Stimulated activated CD4-positive, alpha-beta T cell treated with anti-CD3 and anti-CD28 coated beads, Interleukin-2, amount 100 ng/mL, for 48 hours (primary cell): ENCODE measurements around the gene KLHL20.
"Not testable (repeated sequence)": the region's sequence is repeated elsewhere in the genome, so short reads cannot be mapped to it uniquely, and the experiment has no call there.

ENCODE experiments used
- DNase-seq, 2 donors: peaks; one replicate each; pipeline ENCODE4 v3.0.0-alpha.2; 2020

The KLHL20 gene

DNA sequence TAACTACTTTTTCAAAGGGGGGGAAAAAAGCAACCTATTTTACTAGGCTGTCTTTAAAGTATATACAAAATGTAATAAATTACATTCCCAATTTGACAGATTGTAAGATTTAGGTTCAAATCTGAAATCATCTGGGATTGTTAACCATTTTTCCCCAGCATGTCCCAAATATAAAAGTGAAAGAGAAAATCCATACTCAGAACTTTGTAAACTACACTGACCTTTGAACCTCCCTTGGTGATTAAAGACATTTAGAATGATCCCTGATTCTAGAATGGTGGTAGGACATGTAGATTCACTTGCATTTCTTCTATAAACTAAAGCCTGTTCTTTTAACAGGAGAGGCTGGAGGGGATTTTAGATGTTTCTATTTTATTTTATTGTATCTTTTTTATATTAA is 39.0 kb downstream of the KLHL20 start:
- no peak for DNase-seq

DNA sequence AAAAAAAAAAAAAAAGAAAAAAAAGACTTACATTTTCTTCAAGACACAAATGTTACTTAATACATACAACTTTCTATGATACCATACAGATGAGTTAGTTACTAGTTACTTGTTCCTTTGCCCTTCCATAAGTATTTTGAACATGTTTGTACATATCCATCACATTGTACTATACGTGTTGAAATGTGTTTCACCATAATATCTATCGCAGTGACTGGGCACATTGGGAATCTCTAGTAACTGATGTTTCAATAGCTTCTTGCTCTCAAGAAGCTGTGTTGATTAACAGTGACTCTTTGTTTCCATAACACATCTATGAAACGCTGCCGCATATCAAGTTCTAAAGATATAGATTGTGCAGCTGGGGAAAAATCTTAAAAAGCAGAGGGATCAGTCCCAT is 42.9 kb downstream of the KLHL20 start:
- DNase-seq = no peak

DNA sequence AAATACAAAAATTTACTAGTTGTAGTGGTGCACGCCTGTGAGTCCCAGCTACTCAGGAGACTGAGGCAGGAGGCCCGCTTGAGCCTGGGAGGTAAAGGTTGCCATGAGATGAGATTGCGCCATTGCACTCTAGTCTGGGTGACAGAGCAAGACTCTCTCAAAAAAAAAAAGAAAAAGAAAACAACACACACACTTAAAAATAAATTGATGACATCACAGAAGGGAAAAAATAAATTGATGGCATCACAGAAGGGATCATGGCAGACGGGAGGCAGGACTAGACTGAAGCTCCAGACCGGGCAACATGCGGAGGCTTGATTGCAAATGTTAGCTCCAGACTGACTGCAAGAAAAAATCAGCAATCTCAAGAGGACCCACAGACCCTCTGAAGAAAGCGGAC is 43.3 kb downstream of the KLHL20 start:
- no peak for DNase-seq

- no peak for DNase-seq
Observed at GRCh38 chr1:173758980-173759379, 44.2 kb downstream of the KLHL20 start.

DNA sequence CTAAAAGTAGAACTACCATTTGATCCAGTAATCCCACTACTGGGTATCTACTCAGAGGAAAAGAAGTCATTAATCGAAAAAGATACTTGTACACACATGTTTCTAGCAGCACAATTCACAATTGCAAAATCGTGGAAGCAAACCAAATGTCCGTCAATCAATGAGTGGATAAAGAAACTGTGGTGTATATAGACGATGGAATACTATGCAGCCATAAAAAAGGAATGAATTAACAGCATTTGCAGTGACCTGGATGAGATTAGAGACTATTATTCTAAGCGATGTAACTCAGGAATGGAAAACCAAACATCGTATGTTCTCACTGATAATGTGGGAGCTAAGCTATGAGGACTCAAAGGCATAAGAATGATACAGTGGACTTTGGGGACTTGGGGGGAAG is 49.5 kb downstream of the KLHL20 start:
- DNase-seq = not testable (repeated sequence)

DNA sequence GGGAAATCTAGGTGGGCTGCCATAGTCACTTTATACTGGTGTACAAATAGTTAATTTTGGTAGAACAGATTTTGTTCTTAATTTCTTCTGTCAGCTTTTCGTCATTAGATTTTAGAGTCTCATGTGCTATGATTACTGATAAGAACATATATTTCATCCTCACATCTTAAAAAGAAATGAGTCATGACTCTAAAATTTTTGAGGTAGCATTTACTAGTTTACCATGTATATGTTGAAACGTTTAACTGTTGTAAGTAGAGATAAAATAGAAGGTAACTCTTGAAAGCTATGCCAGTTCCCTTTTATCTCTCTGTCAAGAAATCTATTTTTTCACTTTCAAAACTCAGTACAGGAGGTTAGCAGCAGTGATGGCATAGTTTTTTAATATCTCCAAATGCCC is 53.4 kb downstream of the KLHL20 start:
- DNase-seq = no peak

- no peak for DNase-seq
Observed at GRCh38 chr1:173768827-173769226, 54.0 kb downstream of the KLHL20 start.

DNA sequence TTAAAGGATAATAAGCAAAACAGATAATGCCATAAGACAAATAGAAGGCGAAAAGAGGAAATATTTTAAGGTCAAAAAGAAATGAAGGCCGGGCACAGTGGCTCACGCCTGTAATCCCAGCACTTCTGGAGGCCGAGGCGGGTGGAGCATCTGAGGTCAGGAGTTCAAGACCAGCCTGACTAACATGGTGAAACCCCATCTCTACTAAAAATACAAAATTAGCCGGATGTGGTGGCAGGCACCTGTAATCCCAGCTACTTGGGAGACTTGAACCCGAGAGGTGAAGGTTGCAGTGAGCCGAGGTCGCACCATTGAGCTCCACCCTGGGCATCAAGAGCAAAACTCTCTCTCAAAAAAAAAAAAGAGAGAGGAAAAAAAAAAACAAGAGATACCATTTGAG is 55.5 kb downstream of the KLHL20 start:
- DNase-seq = peak in 1 of 2 donors; percentile 3

DNA sequence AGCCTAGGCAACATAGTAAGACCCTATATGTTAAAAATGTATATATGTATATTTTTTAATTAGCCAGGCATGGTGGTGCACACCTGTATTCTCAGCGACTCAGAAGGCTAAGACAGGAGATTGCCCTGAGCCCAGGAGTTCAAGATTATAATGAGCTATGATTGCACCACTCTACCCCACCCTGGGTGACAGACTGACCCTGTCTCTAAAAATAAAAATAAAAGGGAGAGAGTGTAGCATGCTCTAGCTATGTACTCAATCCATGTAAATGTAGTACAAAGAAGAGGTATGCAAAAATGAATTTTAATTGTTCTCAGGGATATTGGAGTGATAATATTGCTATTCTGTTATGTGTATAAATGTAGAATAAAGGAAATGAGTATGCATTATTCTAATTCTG is 56.8 kb downstream of the KLHL20 start:
- no peak for DNase-seq

GRCh38 chr1:173775578-173776226 is 60.9 kb downstream of the KLHL20 start:
- DNase-seq = no peak

DNA sequence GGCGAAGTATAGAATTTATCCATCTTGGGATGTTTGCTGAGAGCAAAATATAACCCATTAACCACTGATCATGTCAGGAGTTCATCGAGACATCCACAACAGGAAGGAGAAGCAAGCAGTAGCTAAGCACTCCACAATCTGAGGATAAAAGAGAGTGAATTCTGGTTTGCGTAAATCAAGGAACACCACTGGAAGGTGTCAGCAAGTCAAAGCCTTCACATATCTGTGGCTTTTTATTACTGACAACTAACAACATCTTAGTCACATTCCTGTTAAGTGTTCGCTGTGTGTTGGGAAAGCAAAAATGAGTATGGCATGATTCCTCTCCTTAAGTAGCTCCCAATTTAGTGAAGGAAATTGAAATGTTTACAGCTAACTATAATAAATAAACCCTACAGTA is 65.2 kb downstream of the KLHL20 start:
- no peak for DNase-seq

DNA sequence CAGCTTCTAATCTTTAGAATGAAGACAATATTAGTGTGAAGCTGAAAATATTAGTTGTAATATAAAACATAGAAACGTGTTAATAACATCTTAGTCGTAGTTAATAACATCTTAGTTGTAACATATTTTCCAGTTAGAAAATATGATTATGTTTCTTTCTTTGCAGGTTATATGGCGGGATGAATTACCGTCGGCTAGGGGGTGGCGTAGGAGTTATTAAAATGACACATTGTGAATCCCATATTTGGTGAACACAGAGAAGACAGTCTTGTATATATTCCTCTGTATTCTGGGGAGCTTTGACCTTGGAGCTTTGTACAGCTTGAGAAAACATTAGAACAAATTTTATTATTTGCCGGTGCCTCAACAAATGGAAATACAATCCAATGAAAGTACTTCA is 70.2 kb downstream of the KLHL20 start:
- DNase-seq = no peak

GRCh38 chr1:173789841-173790240 is 75.1 kb downstream of the KLHL20 start:
- DNase-seq = no peak

DNA sequence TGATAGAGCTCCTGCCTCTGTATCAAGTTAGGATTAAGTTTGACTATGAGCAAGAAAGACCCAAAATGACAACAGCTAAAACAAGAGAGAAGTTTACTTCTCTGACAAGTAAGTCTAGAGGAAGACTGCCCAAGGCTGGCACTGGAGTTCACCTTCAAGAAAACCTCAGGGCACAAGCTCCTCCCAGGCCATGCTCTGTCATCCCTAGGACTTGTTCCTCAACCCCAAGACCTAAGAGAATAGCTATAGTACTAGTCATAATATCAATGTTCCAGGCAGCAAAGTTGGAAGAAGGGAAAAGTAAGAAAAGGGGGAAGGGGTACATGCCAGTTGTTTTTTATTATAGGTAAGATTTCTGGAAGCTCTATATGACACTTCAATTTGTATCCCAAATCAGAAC is 83.3 kb downstream of the KLHL20 start:
- DNase-seq = no peak

DNA sequence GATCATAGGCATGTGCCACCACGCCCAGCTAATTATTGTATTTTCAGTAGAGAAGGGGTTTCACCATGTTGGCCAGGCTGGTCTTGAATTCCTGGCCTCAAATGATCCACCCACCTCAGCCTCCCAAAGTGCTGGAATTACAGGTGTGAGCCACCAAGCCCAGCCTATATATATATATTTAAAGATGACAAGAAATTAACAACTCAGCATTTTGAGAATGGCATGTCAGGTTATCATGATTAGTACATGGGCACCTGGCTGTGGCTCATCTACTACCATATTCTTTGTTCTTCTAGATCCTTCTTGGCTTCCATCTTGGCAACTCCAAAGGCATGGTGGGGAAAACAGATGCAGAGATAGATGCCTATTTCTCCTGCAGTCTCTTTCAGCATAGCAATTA is 85.2 kb downstream of the KLHL20 start:
- DNase-seq = not testable (repeated sequence)

- no peak for DNase-seq
Observed at GRCh38 chr1:173802961-173803360, 88.2 kb downstream of the KLHL20 start.

- not testable (repeated sequence) for DNase-seq
Observed at GRCh38 chr1:173813654-173814053, 98.9 kb downstream of the KLHL20 start.

DNA sequence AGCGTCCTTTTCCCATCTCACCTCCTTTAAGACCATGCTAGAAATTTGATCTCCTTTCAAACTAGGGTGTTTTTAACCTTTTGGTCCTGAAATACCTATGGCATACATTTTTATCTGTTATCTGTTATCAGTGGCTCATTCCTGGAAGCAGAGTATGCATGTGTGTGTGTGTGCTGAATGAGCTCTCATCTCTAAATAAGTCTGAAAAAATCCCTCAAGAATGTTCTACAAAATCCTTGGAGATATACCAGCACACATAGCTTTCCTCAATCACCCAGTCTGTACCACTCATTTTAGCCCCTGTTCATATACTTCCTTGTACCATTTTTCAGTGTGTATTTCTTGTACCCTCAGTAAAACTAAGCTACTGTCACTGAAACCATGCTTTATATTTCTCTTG is 103.7 kb downstream of the KLHL20 start:
- DNase-seq = no peak

GRCh38 chr1:173821680-173822079 is 106.9 kb downstream of the KLHL20 start:
- no peak for DNase-seq

- DNase-seq = no peak
Observed at GRCh38 chr1:173823781-173824314, 109.1 kb downstream of the KLHL20 start.

- DNase-seq = peak; percentile 77 to 79
Observed at GRCh38 chr1:173824315-173825081, 109.7 kb downstream of the KLHL20 start, which contains the start of the genes CENPL and DARS2. TSS of gene CENPL (minus strand) at chr1:173824883. CDS start at chr1:173811299, 13,584 bp downstream. TSS of gene DARS2 (plus strand) at chr1:173824673. CDS start at chr1:173825230, 557 bp downstream.

- DNase-seq = no peak
Observed at GRCh38 chr1:173827611-173828010, 112.8 kb downstream of the KLHL20 start.

DNA sequence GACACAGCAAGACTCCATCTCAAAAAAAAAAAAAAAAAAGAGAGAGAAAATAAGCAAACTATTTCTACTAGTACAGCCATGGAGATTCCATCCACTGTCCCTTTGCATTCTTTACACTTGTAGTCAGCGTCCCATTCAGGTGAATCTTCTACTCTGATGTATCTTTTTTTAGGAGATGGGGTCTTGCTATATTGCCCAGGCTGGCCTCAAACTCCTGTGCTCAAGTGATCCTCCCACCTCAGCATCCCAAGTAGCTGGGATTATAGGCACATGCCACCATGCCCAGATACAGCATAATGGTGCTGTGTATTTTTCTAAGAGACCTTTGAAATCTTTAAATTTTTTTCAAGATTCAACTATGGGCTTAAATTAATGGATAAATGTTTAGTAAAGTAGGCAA is 118.0 kb downstream of the KLHL20 start:
- DNase-seq = no peak
